Nephron progenitor cell (in vitro differentiated cells): Measurements from ENCODE around the gene COL8A1.

ENCODE experiments used
- DNase-seq: peaks from one replicate; pipeline ENCODE4 v3.0.0; 2021
- H3K27ac Mint-ChIP-seq: 2 replicates; pipeline ENCODE4 v1.8.0; 2021; ENCODE audit warnings: mild to moderate bottlenecking, moderate library complexity, mixed read lengths
- H3K27me3 Mint-ChIP-seq: 2 replicates; pipeline ENCODE4 v1.8.0; 2021; ENCODE audit warnings: mild to moderate bottlenecking, low read depth, mixed read lengths; ENCODE audit not compliant: poor library complexity
- H3K36me3 Mint-ChIP-seq: 2 replicates; pipeline ENCODE4 v1.8.0; 2021; ENCODE audit warnings: low read depth, mixed read lengths
- H3K4me1 Mint-ChIP-seq: 2 replicates; pipeline ENCODE4 v1.8.0; 2021; ENCODE audit warnings: mixed read lengths
- H3K4me3 Mint-ChIP-seq: 2 replicates; pipeline ENCODE4 v1.8.0; 2021; ENCODE audit warnings: mild to moderate bottlenecking, moderate library complexity, mixed read lengths
- H3K9me3 Mint-ChIP-seq: 2 replicates; pipeline ENCODE4 v1.8.0; 2021; ENCODE audit warnings: mild to moderate bottlenecking, moderate library complexity, mixed read lengths
- TF ChIP-seq, protein P1 (sequence below): fragments of 200-600 bp; sonication (generic); IDR thresholded peaks from 2 replicates; pipeline ENCODE4 v1.5.0; 2021; ENCODE audit warnings: antibody characterized with exemption

Gene COL8A1

GRCh38 chr3:99751649-99752048 lies 113.3 kb downstream of the COL8A1 start:
- H3K4me1 Mint-ChIP-seq = no peaks in the 10 kb centered on the region
- no peak for DNase-seq
- H3K36me3 Mint-ChIP-seq = no peaks in the 10 kb centered on the region
- H3K9me3 Mint-ChIP-seq = no peaks in the 10 kb centered on the region
- H3K27ac Mint-ChIP-seq = no peak overlapping the region
- peaks cover 5% of the 10 kb centered on the region for H3K27me3 Mint-ChIP-seq
- TF ChIP-seq, protein P1, sequence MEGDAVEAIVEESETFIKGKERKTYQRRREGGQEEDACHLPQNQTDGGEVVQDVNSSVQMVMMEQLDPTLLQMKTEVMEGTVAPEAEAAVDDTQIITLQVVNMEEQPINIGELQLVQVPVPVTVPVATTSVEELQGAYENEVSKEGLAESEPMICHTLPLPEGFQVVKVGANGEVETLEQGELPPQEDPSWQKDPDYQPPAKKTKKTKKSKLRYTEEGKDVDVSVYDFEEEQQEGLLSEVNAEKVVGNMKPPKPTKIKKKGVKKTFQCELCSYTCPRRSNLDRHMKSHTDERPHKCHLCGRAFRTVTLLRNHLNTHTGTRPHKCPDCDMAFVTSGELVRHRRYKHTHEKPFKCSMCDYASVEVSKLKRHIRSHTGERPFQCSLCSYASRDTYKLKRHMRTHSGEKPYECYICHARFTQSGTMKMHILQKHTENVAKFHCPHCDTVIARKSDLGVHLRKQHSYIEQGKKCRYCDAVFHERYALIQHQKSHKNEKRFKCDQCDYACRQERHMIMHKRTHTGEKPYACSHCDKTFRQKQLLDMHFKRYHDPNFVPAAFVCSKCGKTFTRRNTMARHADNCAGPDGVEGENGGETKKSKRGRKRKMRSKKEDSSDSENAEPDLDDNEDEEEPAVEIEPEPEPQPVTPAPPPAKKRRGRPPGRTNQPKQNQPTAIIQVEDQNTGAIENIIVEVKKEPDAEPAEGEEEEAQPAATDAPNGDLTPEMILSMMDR = no peak
- no peak overlapping the region for H3K4me3 Mint-ChIP-seq

- H3K36me3 Mint-ChIP-seq = no peaks in the 10 kb centered on the region
- H3K27ac Mint-ChIP-seq = no peak overlapping the region
- no peaks in the 10 kb centered on the region for H3K4me1 Mint-ChIP-seq
- H3K27me3 Mint-ChIP-seq = peaks cover 5% of the 10 kb centered on the region
- no peak overlapping the region for H3K4me3 Mint-ChIP-seq
- DNase-seq = peak; percentile 23
- TF ChIP-seq, protein P1 = peak; percentile 87
- H3K9me3 Mint-ChIP-seq = no peaks in the 10 kb centered on the region
Observed at GRCh38 chr3:99753268-99753975, 115.0 kb downstream of the COL8A1 start.

DNA sequence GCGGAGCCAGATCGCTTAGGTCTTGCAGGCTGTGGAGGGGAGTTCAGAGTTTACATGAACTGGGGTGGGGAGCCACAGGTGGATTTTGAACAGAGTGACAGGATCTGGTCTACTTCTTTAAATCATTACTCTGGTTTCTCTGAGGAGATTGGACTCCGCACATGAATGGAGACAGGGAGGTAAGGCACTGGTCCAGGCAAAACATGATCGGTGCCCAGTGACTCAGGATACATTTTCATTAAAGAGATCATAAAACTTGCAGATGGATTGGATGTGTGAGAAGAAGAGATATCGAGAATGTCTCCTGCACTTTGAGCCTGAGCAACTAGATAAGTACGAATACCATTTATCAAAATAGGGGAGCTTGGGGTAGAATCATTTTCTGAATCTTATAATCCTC lies 117.4 kb downstream of the COL8A1 start:
- no peaks in the 10 kb centered on the region for H3K4me1 Mint-ChIP-seq
- H3K27me3 Mint-ChIP-seq = peaks cover 5% of the 10 kb centered on the region
- no peaks in the 10 kb centered on the region for H3K36me3 Mint-ChIP-seq
- TF ChIP-seq, protein P1 = no peak
- no peak for DNase-seq
- H3K9me3 Mint-ChIP-seq = no peaks in the 10 kb centered on the region
- H3K27ac Mint-ChIP-seq = no peak overlapping the region
- no peak overlapping the region for H3K4me3 Mint-ChIP-seq

DNA sequence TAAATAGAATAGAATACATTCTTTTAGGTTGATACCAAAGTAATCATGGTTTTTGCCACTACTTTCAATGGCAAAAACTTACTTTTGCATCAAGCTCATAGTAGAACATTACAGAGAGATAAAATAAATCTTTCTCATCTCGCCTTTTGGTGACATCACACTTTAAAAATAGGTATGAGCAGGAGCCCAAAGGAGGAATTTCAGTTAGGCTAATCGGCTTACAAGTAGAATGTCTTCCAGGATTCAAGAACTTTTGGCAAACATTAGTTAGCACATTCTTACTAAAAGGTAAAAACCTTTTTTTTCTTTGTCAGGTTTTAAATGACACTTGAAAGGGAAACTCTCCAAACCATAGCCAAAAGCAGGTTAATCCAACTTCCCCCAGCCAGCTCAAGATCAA lies 119.6 kb downstream of the COL8A1 start:
- Mint-ChIP-seq H3K4me1 (no peaks in the 10 kb centered on the region), H3K27me3 (peaks cover 5% of the 10 kb centered on the region), H3K4me3 (no peak overlapping the region), H3K36me3 (no peaks in the 10 kb centered on the region), H3K27ac (no peak overlapping the region), H3K9me3 (no peaks in the 10 kb centered on the region)
- TF ChIP-seq, protein P1 = no peak
- no peak for DNase-seq

GRCh38 chr3:99758502-99759177 lies 120.2 kb downstream of the COL8A1 start:
- TF ChIP-seq, protein P1 = no peak
- no peak overlapping the region for H3K4me3 Mint-ChIP-seq
- H3K4me1 Mint-ChIP-seq = no peaks in the 10 kb centered on the region
- no peaks in the 10 kb centered on the region for H3K9me3 Mint-ChIP-seq
- H3K27me3 Mint-ChIP-seq = peaks cover 5% of the 10 kb centered on the region
- no peak overlapping the region for H3K27ac Mint-ChIP-seq
- DNase-seq = no peak
- H3K36me3 Mint-ChIP-seq = no peaks in the 10 kb centered on the region

GRCh38 chr3:99760031-99760430 lies 121.6 kb downstream of the COL8A1 start:
- peaks cover 5% of the 10 kb centered on the region for H3K27me3 Mint-ChIP-seq
- no peaks in the 10 kb centered on the region for H3K9me3 Mint-ChIP-seq
- no peak overlapping the region for H3K27ac Mint-ChIP-seq
- H3K4me3 Mint-ChIP-seq = no peak overlapping the region
- H3K36me3 Mint-ChIP-seq = no peaks in the 10 kb centered on the region
- no peaks in the 10 kb centered on the region for H3K4me1 Mint-ChIP-seq
- DNase-seq = no peak
- TF ChIP-seq, protein P1 = no peak
